Prostate gland (tissue), 2 donors: ENCODE measurements around the gene AP3D1.
A peak's percentile ranks its signal among the peaks of the same experiment; 100 is the strongest.

Experiments used
- POLR2AphosphoS5 ChIP-seq: sonication (generic); formaldehyde crosslinking; IDR thresholded peaks from one replicate; pipeline ENCODE4 v1.6.1; 2017; ENCODE audit warnings: antibody characterized with exemption
- TF ChIP-seq, protein P1 (sequence below), 4 experiments: fragments of 200-600 bp in 2 of 4; fragments of 450-650 bp in 2 of 4; sonication (generic) in 2 of 4; IDR thresholded peaks; 1 replicate in 3 of 4; 2 replicates in 1 of 4; pipeline ENCODE4 v1.5.1; 2016 to 2019; ENCODE audit warnings: antibody characterized with exemption in 4 of 4, mild to moderate bottlenecking in 2 of 4, moderate library complexity in 2 of 4

DNA sequence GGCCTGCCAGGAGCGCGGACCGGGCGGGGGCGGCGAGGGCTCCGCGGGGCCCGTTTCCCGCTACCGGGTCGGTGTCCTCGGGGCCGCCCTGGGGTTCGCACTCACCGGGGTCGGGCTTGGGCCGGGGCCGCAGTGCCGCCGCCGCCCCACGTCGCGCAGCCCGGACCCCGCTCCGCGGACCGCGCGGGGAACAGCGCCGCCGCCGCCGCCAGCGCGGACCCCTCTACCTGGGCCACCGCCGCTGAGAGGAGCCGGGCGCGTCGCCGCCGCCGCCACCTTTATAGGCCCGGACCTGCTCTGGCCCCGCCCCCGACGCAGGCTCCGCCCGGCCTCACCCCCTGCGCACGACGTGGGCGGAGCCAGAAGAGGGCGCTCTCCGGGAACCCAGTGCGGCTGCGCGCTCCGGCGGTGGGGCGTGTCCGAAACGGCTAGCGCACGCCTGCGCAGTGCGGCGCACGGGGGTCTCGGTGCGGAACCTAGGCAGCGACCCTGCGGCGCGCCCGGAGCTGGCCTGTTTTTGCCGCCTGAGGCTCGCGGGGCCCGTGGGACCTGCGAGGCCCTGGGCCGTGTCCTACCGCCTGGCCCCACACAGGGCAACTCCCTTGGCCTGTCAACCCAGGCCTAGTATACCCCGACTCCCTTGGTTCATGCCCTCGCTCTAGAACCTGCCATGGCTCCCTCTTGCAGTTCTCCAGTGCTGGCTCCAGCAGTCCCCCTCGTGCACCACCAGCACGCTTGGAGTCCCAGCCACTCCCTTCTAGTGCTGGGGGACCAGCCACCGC lies 100.2 kb downstream of the AP3D1 start, which contains the start of gene MKNK2:
- peak; percentile 93 for TF ChIP-seq POLR2AphosphoS5
- TF ChIP-seq, protein P1, sequence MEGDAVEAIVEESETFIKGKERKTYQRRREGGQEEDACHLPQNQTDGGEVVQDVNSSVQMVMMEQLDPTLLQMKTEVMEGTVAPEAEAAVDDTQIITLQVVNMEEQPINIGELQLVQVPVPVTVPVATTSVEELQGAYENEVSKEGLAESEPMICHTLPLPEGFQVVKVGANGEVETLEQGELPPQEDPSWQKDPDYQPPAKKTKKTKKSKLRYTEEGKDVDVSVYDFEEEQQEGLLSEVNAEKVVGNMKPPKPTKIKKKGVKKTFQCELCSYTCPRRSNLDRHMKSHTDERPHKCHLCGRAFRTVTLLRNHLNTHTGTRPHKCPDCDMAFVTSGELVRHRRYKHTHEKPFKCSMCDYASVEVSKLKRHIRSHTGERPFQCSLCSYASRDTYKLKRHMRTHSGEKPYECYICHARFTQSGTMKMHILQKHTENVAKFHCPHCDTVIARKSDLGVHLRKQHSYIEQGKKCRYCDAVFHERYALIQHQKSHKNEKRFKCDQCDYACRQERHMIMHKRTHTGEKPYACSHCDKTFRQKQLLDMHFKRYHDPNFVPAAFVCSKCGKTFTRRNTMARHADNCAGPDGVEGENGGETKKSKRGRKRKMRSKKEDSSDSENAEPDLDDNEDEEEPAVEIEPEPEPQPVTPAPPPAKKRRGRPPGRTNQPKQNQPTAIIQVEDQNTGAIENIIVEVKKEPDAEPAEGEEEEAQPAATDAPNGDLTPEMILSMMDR (IDR thresholded peaks at IDR 0.05) = peak; percentile 53 to 97 (median 83)
